Common myeloid progenitor, CD34-positive (primary cell): ENCODE measurements around the gene PLCXD1.
A peak's percentile ranks its signal among the peaks of the same experiment; 100 is the strongest.
"Not testable (repeated sequence)": the region's sequence is repeated elsewhere in the genome, so short reads cannot be mapped to it uniquely, and the experiment has no call there.

Experiments
- CTCF ChIA-PET: fragments of 350-600 bp; sonication (Branson Sonifier 250); formaldehyde crosslinking; loops from one replicate; lab custom pipeline; 2021; ENCODE audit warnings: antibody characterized with exemption; lab: Charles Lee
- POLR2A ChIA-PET: fragments of 350-600 bp; sonication (Branson Sonifier 250); formaldehyde crosslinking; loops from one replicate; lab custom pipeline; 2021; ENCODE audit warnings: antibody characterized with exemption; lab: Charles Lee
- DNase-seq, 3 donors: peaks; one replicate each; pipeline versions ENCODE4 v3.0.0 to v3.0.0-alpha.2; 2013
- H3K27ac ChIP-seq, 2 experiments: 1 replicate in 1 of 2; 2 replicates in 1 of 2; pipeline ENCODE4 v1.7.0; 2013; ENCODE audit warnings: inconsistent platforms in 2 of 2, low read length in 2 of 2, mild to moderate bottlenecking in 2 of 2, low read depth in 1 of 2, moderate library complexity in 1 of 2; ENCODE audit not compliant: severe bottlenecking in 2 of 2, insufficient read depth in 1 of 2, poor library complexity in 1 of 2
- H3K27me3 ChIP-seq, 5 experiments: replicated peaks in 2 of 5; 1 replicate in 3 of 5; 2 replicates in 2 of 5; pipeline versions ENCODE4 v1.6.1 to v1.7.0; 2013; ENCODE audit warnings: low read length in 4 of 5, mild to moderate bottlenecking in 2 of 5, moderate library complexity in 2 of 5, inconsistent platforms in 1 of 5; ENCODE audit not compliant: insufficient read depth in 5 of 5, control insufficient read depth in 4 of 5
- H3K36me3 ChIP-seq, 4 experiments: 1 replicate in 2 of 4; 2 replicates in 2 of 4; pipeline versions ENCODE4 v1.6.1 to v1.7.0; 2013; ENCODE audit warnings: low read length in 3 of 4, control low read depth in 1 of 4, mild to moderate bottlenecking in 1 of 4; ENCODE audit not compliant: control insufficient read depth in 4 of 4, insufficient read depth in 4 of 4
- H3K4me1 ChIP-seq, 4 experiments: 1 replicate in 3 of 4; 2 replicates in 1 of 4; pipeline versions ENCODE4 v1.6.1 to v1.7.1; 2013; ENCODE audit warnings: low read length in 3 of 4, mild to moderate bottlenecking in 3 of 4, control low read depth in 1 of 4, inconsistent platforms in 1 of 4, moderate library complexity in 1 of 4; ENCODE audit not compliant: control insufficient read depth in 4 of 4, insufficient read depth in 4 of 4; ENCODE audit errors: control extremely low read depth in 1 of 4
- H3K4me3 ChIP-seq, 7 experiments: 1 replicate in 4 of 7; 2 replicates in 3 of 7; pipeline versions ENCODE4 v1.5.1 to v1.7.0; 2013; ENCODE audit warnings: mild to moderate bottlenecking in 7 of 7, low read length in 6 of 7, moderate library complexity in 6 of 7, inconsistent platforms in 2 of 7, low read depth in 2 of 7, control low read depth in 1 of 7; ENCODE audit not compliant: insufficient read depth in 4 of 7, control insufficient read depth in 1 of 7; ENCODE audit errors: extremely low read depth in 1 of 7
- H3K9me3 ChIP-seq, 5 experiments: 1 replicate in 4 of 5; 2 replicates in 1 of 5; pipeline versions ENCODE4 v1.6.1 to v1.7.1; 2013; ENCODE audit warnings: low read length in 4 of 5, mild to moderate bottlenecking in 2 of 5, inconsistent platforms in 1 of 5, low read depth in 1 of 5, moderate library complexity in 1 of 5; ENCODE audit not compliant: control insufficient read depth in 4 of 5, insufficient read depth in 2 of 5; ENCODE audit errors: control extremely low read depth in 1 of 5
- WGBS: methylation state at CpG from one replicate; pipeline ENCODE4 v1.1.5; 2013; ENCODE audit not compliant: insufficient coverage; 5-methylcytosine and 5-hydroxymethylcytosine counted together

Gene PLCXD1

GRCh38 chrX:275967-276580 is 5.1 kb upstream of the PLCXD1 start:
- Histone ChIP-seq H3K27ac (peak overlapping the region; percentile 2 to 68), H3K36me3 (no peaks in the 10 kb centered on the region), H3K27me3 (no peaks in the 10 kb centered on the region), H3K4me1 (peaks cover 2 to 37% (median 28%) of the 10 kb centered on the region in 4 experiments), H3K4me3 (peak overlapping the region; percentile 69 to 98 (median 85)), H3K9me3 (no peaks in the 10 kb centered on the region)
- peak; percentile 52 to 69 (median 63) for DNase-seq
- 0% methylated on average over 24 of the region's 36 CpGs for WGBS
- ChIA-PET CTCF (no interaction called here), POLR2A (no interaction called here)

- Histone ChIP-seq H3K27ac (peak overlapping the region; percentile 2 to 68), H3K4me3 (peak overlapping the region; percentile 69 to 98 (median 85)), H3K36me3 (no peaks in the 10 kb centered on the region), H3K9me3 (no peaks in the 10 kb centered on the region), H3K4me1 (peaks cover 2 to 42% (median 33%) of the 10 kb centered on the region in 4 experiments), H3K27me3 (no peaks in the 10 kb centered on the region)
- 2% methylated on average over 33 of the region's 49 CpGs for WGBS
- peak in 1 of 3 donors; percentile 37 for DNase-seq
- ChIA-PET POLR2A (no interaction called here), CTCF (no interaction called here)
Measured at GRCh38 chrX:276581-277201, 4.5 kb upstream of the PLCXD1 start.

- POLR2A ChIA-PET, CTCF ChIA-PET, H3K27me3 ChIP-seq, H3K9me3 ChIP-seq, H3K36me3 ChIP-seq: not testable (repeated sequence)
- Histone ChIP-seq H3K4me1 (peaks cover 2 to 47% (median 40%) of the 10 kb centered on the region in 4 experiments), H3K4me3 (peak overlapping the region in 2 of 7 experiments; percentile 16 to 35), H3K27ac (peak overlapping the region in 1 of 2 experiments; percentile 51)
- 90% methylated on average over 17 of the region's 45 CpGs for WGBS
- DNase-seq: peak in 1 of 3 donors; percentile 30
Measured at GRCh38 chrX:279757-280604, 1.2 kb upstream of the PLCXD1 start.

GRCh38 chrX:280722-281121 is 459 bp upstream of the PLCXD1 start:
- H3K9me3 ChIP-seq, H3K27me3 ChIP-seq, DNase-seq, H3K4me3 ChIP-seq, CTCF ChIA-PET, POLR2A ChIA-PET, H3K27ac ChIP-seq: not testable (repeated sequence)
- Histone ChIP-seq H3K4me1 (peaks cover 2 to 48% (median 34%) of the 10 kb centered on the region in 4 experiments), H3K36me3 (peaks cover 6 to 17% (median 11%) of the 10 kb centered on the region in 4 experiments)
- WGBS: no CpG with 5 or more reads among the region's 24 CpGs

- CTCF ChIA-PET, POLR2A ChIA-PET: not testable (repeated sequence)
- peak overlapping the region in 1 of 2 experiments; percentile 74 for H3K27ac ChIP-seq
Measured at GRCh38 chrX:282000-282681, 960 bp downstream of the PLCXD1 start.

GRCh38 chrX:283115-283845 is 2.1 kb downstream of the PLCXD1 start:
- H3K27ac ChIP-seq: peak overlapping the region in 1 of 2 experiments; percentile 68
- H3K4me3 ChIP-seq: peak overlapping the region; percentile 35 to 79 (median 63)
- no peaks in the 10 kb centered on the region for H3K9me3 ChIP-seq
- ChIA-PET POLR2A (no interaction called here), CTCF (no interaction called here)
- peak; percentile 94 to 97 (median 96) for DNase-seq
- H3K4me1 ChIP-seq: peaks cover 2 to 50% (median 28%) of the 10 kb centered on the region in 4 experiments
- peaks cover 6 to 35% (median 21%) of the 10 kb centered on the region in 4 experiments for H3K36me3 ChIP-seq
- H3K27me3 ChIP-seq: no peaks in the 10 kb centered on the region
- WGBS: 0% methylated on average over 19 of the region's 45 CpGs

More at GRCh38 chrX:282000-282681, 960 bp downstream of the PLCXD1 start:
- H3K27me3 ChIP-seq, H3K9me3 ChIP-seq, DNase-seq: not testable (repeated sequence)
- Histone ChIP-seq H3K4me3 (peak overlapping the region in 2 of 7 experiments; percentile 23 to 41), H3K4me1 (peaks cover 2 to 52% (median 30%) of the 10 kb centered on the region in 4 experiments), H3K36me3 (peaks cover 6 to 28% (median 15%) of the 10 kb centered on the region in 4 experiments)
- WGBS: 84% methylated on average over 13 of the region's 21 CpGs
